Measurements from ENCODE around the gene CSGALNACT2.

CSGALNACT2 gene

GRCh38 chr10:43204042-43204942 lies 66.0 kb downstream of the CSGALNACT2 start:
- H3K4me3 ChIP-seq (ENCODE audit: insufficient read depth, low read length, poor library complexity, severe bottlenecking) = no peak overlapping the region
- no peaks in the 10 kb centered on the region for H3K79me2 ChIP-seq (ENCODE audit: insufficient read depth, low read length)
- H3K27ac ChIP-seq (ENCODE audit: low read depth, low read length) = no peak overlapping the region
- H3F3A ChIP-seq (ENCODE audit: insufficient read depth) = no peaks in the 10 kb centered on the region
- no peaks in the 10 kb centered on the region for H3K9me3 ChIP-seq (ENCODE audit: insufficient read depth, low read length)
- TF ChIP-seq CTCF (IDR thresholded peaks at IDR 0.05; ENCODE audit: insufficient read depth, low read length, poor library complexity, severe bottlenecking) (no peak), EZH2phosphoT487 (conservative IDR thresholded peaks at IDR 0.05; ENCODE audit: low read length) (no peak)
- H2AFZ ChIP-seq (ENCODE audit: low read depth, low read length, severe bottlenecking) = no peak overlapping the region
- H3K9me2 ChIP-seq (replicated peaks; ENCODE audit: insufficient read depth, low read length) = no peaks in the 10 kb centered on the region
- no peaks in the 10 kb centered on the region for H3K27me3 ChIP-seq (ENCODE audit: low read length)
- no peaks in the 10 kb centered on the region for H3K36me3 ChIP-seq (ENCODE audit: low read length)
- no peaks in the 10 kb centered on the region for H4K20me1 ChIP-seq (ENCODE audit: low read depth, low read length)
- H3K4me2 ChIP-seq (ENCODE audit: low read depth, low read length, poor library complexity, severe bottlenecking) = no peak overlapping the region
- no peak overlapping the region for H3K9ac ChIP-seq (ENCODE audit: low read length)

GRCh38 chr10:43204943-43205671 lies 66.9 kb downstream of the CSGALNACT2 start:
- no peak overlapping the region for H3K27ac ChIP-seq (ENCODE audit: low read depth, low read length)
- no peak overlapping the region for H3K4me3 ChIP-seq (ENCODE audit: insufficient read depth, low read length, poor library complexity, severe bottlenecking)
- no peaks in the 10 kb centered on the region for H3K79me2 ChIP-seq (ENCODE audit: insufficient read depth, low read length)
- no peaks in the 10 kb centered on the region for H3K9me2 ChIP-seq (replicated peaks; ENCODE audit: insufficient read depth, low read length)
- H4K20me1 ChIP-seq (ENCODE audit: low read depth, low read length) = no peaks in the 10 kb centered on the region
- H3F3A ChIP-seq (ENCODE audit: insufficient read depth) = no peaks in the 10 kb centered on the region
- TF ChIP-seq CTCF (IDR thresholded peaks at IDR 0.05; ENCODE audit: insufficient read depth, low read length, poor library complexity, severe bottlenecking) (peak; percentile 95), EZH2phosphoT487 (conservative IDR thresholded peaks at IDR 0.05; ENCODE audit: low read length) (no peak)
- H3K27me3 ChIP-seq (ENCODE audit: low read length) = no peaks in the 10 kb centered on the region
- no peak overlapping the region for H2AFZ ChIP-seq (ENCODE audit: low read depth, low read length, severe bottlenecking)
- H3K9ac ChIP-seq (ENCODE audit: low read length) = no peak overlapping the region
- H3K36me3 ChIP-seq (ENCODE audit: low read length) = no peaks in the 10 kb centered on the region
- no peak overlapping the region for H3K4me2 ChIP-seq (ENCODE audit: low read depth, low read length, poor library complexity, severe bottlenecking)
- no peaks in the 10 kb centered on the region for H3K9me3 ChIP-seq (ENCODE audit: insufficient read depth, low read length)

- no peak overlapping the region for H3K27ac ChIP-seq (ENCODE audit: low read depth, low read length)
- H3K79me2 ChIP-seq (ENCODE audit: insufficient read depth, low read length) = no peaks in the 10 kb centered on the region
- H3K9me3 ChIP-seq (ENCODE audit: insufficient read depth, low read length) = no peaks in the 10 kb centered on the region
- H3K36me3 ChIP-seq (ENCODE audit: low read length) = no peaks in the 10 kb centered on the region
- no peaks in the 10 kb centered on the region for H3F3A ChIP-seq (ENCODE audit: insufficient read depth)
- no peak overlapping the region for H3K4me3 ChIP-seq (ENCODE audit: insufficient read depth, low read length, poor library complexity, severe bottlenecking)
- no peaks in the 10 kb centered on the region for H3K27me3 ChIP-seq (ENCODE audit: low read length)
- H3K4me2 ChIP-seq (ENCODE audit: low read depth, low read length, poor library complexity, severe bottlenecking) = no peak overlapping the region
- no peaks in the 10 kb centered on the region for H4K20me1 ChIP-seq (ENCODE audit: low read depth, low read length)
- no peak for TF ChIP-seq EZH2phosphoT487 (conservative IDR thresholded peaks at IDR 0.05; ENCODE audit: low read length)
- TF ChIP-seq CTCF (IDR thresholded peaks at IDR 0.05; ENCODE audit: insufficient read depth, low read length, poor library complexity, severe bottlenecking) = no peak
- H3K9me2 ChIP-seq (replicated peaks; ENCODE audit: insufficient read depth, low read length) = no peaks in the 10 kb centered on the region
- no peak overlapping the region for H2AFZ ChIP-seq (ENCODE audit: low read depth, low read length, severe bottlenecking)
- H3K9ac ChIP-seq (ENCODE audit: low read length) = no peak overlapping the region
Measured at GRCh38 chr10:43205681-43206390, 67.6 kb downstream of the CSGALNACT2 start.

Data from SU-DHL-6 (cell line).